NCI-H2081 (cell line): ENCODE data around the gene LTF.

Source experiments
- DNase-seq, 2 experiments: peaks; one replicate each; lab custom pipeline; 2025; lab: John Stamatoyannopoulos, UW

Gene LTF

DNA sequence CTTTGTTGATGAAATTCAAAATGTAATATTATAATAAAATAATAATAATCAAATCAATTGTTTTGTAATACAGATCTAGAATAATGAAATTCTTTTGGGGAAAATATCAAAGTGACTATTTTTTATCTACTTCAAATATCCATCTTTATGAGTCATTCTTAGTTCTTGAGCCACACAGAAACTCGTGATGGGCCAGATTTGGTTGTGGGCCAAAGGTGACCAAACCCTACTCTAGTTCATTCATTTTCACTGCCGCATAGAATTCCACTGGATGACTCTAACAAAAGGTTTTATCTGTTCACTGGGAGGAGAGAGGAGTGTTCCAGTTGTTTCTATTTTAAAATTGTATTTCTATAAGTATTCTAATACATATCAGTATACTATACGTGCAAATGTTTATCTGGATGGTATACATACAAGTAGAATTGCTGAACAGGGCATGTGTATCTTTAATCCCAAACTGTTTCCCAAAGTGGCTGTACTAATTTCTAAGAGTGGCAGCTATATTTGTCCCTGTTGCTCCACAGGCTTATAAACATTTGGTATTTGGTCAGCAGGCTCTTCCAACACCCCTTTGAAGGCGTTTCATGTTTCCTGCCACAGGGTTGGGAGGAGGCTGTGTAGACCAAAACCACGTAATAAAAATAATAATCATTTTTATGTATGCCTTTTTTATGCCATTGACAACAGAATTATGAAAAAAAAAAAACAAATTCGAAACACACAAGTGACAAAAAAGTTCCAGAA lies 25.8 kb upstream of the LTF start:
- DNase-seq, result no peak

DNA sequence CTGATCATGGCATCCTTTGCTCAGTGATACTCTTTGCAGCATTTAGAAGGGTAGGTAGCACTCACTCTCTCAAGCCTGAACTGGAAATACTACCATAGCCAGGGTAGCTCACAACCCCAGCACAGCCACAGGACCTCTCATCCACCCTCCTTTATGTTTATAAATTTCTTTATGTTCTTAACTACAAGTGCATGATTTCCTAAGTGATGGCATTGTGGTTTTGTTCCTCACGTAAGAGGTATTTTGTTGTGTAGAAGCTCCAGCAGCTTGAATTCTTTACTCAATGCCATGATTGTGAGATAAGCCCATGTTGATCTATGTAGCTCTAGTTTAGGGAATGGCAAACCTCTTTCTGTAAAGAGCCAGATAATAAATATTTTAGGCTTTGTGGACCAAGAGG lies 25.2 kb upstream of the LTF start:
- DNase-seq, result no peak

DNA sequence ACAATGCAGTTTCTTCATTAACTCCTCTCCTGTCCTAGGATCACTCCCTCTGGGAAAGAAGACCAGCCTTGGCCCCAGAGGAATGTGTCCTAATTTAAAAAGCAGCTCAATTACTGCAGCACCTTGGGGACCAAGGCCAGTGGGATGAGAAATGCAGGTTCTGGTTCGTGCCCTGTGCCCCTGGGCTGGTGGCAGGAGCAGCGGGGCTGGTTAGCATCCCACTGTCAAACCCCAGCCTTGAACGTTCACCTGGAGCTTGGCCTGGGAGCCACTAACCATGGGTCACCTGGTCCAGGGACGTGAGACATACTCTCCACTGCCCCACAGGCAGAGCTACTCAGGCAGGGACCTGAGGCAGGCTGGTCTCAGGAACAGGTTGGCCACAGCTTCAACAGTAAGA lies 24.7 kb upstream of the LTF start:
- DNase-seq, result no peak

DNA sequence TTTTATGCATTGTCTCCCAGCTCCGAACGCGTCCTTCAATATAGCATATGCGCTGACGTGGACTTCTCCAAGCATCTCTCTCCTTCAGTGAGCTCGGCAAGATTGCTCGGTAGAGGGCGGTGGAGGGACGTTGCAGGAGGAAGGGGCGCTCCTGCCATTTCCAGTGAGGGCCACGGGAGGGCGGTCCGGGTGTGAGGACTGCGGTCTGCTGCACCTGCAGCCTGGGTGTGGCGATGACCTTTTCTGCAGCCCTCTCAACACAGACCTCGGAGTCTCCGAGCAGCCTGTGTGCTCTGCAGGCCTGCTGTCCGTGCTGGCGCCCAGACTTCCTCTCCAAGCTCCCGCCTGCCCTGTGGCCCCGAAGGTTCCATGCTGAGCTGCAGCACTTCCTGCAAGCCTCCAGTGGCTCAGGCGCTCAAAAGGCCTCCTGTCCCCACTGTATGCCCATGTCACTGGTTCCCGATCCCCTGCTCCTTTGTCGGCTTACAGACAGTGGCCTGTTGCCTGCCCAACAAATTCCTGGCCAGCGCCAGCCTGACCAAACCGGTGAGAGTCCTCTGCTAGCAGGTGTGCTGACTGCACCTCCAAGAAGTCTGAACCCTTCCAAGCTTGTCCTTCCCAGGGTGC lies 24.1 kb upstream of the LTF start:
- DNase-seq, result peak; percentile 75 to 76

DNA sequence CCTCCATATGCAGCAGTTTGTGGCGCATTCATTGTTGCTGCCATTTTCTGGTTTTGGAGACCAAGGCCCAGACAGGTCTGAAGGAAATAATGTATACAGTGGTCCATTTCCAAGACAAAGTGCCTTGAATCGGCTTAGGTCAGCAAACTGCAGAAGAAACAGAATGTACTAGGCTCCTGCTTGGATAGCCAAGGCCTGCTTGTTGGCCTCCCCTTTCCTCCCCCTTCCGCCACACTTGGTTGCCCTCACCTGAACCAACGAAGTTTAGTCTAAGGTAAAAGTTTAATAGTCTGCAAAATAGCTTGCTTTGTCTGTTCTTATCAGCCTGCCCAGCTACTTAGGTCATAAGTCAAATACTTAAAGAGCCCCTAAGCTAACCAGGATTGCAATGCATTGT lies 21.1 kb upstream of the LTF start:
- DNase-seq, result no peak

DNA sequence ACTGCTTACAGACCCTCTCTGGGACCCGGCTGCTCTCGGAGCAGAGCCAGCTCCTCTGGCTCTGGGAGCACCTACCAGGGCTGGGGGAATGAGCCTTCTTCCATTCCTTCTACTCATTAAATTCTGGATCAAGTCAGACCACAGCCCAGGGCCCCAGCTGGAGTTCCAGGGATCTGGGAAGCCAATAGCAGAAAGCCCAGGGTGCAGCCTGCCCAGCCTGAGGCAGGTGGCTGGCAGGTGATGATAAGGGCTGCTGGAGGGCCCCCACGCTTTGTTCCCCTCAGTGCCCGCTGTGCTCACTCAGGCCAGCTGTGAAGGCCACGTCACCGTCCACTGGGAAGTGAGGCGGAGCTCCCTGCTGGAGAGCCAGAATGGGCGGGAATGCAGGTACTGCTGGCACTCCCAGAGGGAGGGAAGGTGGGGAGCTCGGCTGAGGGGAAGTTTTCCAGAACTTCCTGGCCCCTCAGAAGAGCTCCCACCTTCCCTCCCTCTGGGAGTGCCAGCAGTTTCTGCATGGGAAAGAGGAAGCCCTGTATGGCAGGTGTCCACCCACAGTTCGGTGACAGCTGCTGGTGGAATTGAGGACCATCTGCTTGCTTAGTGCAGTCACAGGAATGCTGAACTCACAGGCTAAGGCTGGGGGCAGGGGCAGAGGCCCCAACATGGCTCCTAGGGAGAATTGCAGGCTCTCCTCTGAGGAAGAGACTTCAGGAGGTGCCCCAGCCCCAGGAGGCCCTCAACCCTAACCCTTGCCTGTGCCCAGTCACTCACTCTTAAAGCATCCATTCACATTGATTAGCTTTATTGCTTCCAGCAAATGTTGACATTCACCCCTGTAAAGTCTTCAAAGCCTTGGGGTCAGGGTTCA lies 20.4 kb upstream of the LTF start:
- peak in 1 of 2 experiments; percentile 28 for DNase-seq

DNA sequence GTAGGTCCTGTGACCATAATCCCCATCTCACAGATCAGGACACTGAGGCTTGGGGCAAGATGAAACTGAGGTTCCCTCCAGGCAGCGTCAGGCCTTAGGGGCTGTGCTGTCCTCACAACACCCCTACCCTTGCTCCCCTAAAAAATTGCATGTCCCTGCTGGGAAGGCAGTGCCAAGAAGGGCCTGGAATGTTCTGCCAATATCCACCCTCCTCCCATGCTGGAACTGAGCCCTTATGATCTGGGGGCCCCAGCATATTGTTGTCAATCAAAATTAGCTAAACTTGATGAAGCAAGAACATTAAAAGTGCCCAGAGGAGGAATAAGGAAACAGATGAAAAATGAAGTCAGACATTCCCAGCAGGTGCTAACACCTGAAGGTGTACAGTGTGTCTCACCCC lies 19.7 kb upstream of the LTF start:
- DNase-seq, result no peak

DNA sequence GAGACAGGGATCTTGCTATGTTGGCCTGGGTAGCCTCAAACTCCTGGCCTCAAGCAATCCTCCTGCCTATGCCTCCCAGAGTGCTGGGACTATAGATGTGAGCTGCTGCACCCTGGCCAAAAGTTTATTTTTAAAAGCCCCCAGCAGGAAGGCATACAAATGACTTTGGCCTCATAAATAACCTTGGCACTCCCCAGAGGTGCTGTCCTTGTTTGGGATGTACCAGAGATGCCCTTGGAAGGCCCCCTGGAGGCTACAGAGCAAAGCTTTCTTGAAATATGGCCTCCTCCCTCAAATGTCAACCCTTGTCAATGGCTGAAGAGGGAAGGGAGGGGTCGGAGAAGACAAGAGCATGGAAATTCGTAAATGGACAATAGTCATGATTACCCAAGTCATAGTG lies 19.1 kb upstream of the LTF start:
- no peak for DNase-seq

DNA sequence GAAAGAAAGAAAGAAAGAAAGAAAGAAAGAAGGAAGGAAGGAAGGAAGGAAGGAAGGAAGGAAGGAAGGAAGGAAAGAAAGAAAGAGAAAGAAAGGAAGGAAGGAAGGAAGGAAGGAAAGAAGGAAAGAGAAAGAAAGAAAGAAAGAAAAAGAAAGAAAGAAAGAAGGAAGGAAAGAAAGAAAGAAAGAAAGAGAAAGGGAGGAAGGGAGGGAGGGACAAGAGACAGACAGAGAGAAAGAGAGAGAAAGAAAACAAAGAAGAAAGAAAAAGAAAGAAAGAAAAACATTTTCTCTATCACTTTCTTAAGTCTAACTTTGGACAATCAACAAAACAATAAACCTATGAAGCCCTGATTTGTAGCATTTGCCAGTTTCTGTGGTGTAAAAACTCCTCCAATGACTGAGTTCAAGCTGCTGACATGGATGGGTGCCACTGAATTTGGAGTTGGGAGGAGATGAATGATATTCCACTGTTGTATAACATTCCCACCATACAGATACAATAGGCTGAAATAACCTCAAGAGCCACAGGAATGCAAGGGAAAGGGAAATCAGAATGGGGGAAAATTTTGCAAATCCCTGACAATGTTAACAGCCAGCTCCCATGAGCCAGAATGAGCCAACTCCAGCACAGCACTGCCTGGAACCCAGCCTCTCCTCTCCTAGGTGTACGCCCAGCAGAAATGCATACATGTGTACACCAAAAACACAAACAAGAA lies 18.1 kb upstream of the LTF start:
- DNase-seq, result no peak

DNA sequence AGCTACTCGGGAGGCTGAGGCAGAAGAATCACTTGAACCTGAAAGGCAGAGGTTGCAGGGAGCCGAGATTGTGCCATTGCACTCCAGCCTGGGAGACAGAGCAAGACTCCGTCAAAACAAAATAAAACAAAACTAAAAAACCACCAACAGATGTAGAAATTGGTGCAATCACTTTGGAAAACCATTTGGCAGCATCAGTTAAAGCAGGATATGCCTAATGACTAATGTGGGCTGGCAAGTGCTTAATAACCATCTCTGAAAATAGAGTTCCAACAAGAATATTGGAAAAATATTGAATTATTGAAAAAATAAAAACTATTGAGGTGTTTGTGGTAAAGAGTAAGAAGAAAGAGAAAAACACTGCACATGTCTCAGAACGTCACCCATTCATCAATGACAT lies 16.9 kb upstream of the LTF start:
- DNase-seq, result no peak

DNA sequence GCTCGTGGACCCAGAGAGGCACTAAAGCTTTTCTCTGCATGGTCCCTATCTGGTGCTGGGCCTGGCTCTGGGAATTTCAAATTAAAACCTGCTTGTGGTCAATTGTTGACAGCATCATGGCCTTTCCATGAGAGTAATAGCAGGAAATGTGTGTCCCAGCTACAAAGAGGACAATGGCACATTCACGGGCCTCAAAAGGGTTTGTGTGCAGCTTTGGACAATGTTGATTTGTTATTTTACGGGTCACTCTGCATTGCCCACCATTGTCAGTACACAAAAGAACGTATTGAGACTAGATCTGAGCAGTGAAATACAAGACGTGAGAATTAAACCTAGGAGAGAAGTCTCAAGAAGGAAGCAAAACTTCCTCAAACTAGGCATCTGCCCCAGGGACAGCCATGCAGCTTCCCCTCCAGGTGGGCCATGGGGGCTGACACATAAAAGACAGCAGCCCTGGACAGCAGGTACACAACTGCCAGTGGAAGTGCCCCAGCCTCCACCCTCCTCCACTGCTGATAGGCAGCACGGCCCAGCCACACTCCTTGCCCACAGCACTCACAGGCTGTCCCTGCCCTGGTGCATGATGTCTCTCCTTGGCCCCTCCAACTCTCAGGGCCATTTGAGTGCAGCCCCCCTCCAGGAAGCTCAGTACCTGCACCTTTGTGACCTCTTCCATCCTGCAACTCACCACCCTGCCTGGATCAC lies 15.9 kb upstream of the LTF start:
- DNase-seq, result no peak

DNA sequence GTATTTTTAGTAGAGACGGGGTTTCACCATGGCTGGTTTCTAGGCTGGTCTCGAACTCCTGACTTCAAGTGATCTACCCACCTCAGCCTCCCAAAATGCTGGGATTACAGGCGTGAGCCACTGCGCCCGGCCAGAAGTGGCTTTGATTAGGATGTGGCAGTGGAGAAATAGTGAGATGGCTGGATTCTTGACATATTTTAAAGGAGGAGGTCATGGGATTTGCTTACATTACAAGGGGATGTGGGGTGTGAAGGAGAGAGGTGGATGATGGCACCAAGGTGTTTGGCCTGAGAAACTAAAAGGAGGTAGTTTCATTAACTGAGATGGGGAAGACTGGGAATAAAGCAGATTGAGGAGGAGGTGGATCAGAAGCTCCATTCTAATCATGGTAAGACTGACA lies 15.0 kb upstream of the LTF start:
- no peak for DNase-seq

DNA sequence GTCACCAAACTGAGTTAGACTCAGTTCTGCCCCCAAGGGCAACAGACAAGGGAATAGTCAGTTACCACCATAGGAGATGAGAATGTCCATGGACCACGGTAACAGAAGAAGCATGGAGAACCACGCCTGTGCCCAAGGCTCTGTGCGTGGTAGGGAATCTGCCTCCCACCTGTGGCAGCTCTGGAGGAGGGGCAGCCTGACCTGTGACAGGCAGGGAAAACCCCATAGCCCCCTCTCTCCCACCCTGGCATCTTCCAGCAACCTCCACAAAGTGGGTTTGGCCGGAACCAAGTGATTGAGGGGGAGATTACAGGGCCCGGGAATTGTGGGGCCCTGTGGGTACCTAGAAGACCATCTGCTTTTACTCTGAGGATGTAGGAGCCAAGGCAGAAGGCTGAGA lies 14.3 kb upstream of the LTF start:
- no peak for DNase-seq

DNA sequence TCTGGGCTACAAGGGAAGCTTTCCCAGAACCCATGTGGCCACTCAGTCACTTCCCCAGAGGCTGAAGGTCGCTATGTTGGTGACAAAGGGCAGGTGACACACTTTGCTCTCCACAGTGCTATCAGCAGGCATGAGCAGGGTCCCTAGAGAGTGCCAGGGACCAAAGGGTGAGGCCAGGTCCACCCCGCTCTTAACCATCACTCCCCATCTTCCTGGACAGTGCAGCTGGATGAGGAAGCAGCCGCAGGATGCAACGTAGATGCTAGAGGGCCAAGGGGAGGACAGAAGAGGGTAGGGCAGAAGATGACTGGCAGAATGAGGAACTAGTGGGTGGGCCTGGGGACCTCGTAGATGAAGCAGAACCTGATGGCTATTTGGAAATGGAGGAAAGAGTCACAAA lies 13.6 kb upstream of the LTF start:
- no peak for DNase-seq

DNA sequence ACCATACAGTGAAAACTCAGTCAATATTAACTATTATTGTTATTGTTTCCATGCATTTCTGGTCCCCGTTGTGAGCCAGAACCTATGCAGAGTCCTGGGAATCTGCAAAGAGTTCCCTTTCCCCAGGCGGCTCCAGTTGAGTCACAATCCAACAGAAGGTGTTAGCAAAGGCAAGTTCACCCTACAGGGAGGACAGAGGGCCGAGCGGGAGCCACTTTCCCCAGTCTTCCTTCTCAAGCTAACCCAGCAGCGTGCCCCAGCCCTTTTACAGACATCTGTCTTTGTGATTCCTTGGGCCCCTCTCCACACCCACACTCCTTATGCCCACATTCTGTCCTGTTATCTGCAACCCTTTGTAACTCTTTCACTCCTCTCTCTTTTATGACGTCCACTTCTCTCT lies 13.1 kb upstream of the LTF start:
- DNase-seq, result no peak

DNA sequence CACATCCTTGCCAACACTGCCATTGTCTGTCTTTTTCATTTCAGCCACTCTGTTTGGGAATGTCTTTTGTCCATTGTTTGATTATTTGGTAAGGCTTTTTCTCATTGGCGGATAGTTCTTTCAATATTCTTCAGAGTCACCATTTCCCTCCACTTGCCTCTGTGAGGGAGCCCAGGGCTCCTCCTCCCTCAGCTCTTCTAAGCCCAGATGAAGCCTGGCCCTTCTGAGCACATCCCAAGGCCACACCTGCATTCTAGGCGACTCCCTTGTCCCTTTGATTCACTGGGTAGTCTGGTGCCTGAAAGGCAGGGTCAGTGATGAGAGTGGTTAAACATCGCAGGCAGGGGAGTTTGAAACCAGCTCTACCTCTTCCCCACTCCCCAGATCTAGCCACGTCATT lies 12.4 kb upstream of the LTF start:
- no peak for DNase-seq

DNA sequence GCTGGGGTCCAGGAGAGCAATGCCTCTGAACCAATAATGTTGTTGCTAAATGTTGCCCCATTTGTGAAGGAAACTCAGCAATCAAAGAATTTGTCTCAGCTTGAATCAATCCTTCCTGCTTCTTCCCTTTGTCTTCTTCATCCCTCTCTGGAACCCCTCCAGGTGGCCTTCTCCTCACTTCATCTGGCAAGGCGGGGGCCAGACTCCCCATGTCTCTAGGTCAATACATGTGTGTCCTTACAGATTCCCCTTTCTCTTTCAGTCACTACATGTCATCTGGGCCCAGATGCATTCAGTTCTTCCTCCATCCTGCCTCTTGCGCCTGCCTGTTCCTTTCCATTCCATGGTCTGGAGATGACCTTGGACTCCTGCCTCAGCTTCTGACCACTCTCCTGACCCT lies 8.0 kb upstream of the LTF start:
- no peak for DNase-seq

DNA sequence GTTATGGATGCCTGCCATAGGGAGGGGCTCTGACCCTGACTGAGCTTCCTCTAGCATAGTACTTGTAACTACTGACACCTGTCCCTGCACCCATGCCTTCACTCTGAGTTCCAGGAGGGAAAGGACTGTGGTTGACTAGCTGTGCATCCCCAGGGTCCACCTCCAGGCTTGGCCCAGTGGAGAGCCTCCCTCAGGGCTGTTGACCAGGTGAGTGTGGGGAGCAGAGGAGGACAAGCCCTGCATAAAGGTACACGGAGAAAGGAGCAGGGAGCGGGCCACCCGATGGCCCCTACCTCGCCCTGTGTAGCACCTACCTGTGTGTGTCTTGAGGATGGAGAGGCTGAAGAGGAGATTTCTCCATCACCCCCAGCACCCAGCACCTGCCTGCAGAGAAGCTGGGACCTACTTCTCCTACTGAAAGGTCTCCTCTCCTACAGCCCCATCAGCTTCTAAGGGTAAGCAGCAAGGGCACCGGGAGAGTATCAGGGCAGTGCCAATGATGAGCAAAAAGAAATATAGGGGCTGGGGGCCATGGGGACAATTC lies 6.7 kb upstream of the LTF start:
- DNase-seq, result no peak

DNA sequence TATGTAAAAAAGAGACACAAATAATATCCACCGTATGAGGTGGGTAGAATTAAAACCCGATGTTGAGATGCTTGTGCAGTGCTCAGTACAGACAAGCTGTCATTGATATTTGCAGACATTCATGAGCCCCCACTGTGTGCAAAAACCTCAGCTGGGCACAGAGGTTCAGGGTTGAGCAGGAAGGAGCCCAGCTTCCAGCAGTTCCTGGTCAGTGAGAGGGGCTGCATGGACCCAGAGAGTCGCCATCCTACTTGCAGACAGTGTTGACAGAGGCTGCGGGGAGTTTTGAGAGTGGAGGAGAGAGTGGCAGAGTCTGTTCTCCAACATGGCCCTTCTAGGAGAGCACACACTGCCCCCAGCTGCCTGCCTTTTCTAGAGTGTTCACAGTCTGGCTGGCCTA lies 6.1 kb upstream of the LTF start:
- no peak for DNase-seq

DNA sequence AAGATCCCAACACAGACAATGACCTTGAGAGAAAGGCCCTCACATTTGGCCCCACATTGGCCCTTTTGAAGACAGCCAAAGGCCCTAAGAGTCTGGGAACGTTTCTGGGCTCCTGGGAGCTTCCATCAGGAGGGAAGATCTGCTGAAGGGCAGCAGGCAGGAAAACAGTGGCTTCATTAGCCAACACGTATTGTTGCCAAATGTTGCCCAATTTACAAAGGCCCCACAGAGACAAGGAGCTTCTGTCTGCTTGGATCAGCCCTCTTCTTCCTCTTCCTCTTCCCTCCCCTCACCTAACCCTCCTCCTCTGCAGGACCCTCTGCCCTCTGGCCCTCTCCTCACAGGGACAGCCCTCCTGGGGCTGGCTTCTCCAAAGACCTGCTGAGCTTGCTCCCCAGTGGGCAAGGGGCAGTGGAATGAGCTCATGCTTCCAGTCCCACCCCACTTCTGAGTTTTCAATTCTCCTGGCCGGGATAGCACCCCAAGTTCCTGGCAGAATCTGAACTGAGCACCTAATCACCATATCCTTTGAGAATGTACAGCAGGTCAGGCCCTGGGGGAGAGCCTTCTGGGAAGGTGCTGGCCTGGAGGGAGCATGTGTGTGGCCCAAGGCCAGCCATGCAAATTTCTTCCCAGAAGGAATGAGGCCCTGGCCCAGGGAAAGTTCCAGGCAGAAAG lies 5.1 kb upstream of the LTF start:
- DNase-seq, result no peak
